HL-60 (cell line): Measurements from ENCODE around the gene FAM120A.

Source experiments
- DNase-seq, 2 experiments: peaks; one replicate each; pipeline ENCODE4 v3.0.0-alpha.2; 2010 to 2020; ENCODE audit warnings: low read depth in 1 of 2, low spot score in 1 of 2
- H3K27ac ChIP-seq: fragments of 250-450 bp; sonication (Bioruptor Pico); replicated peaks from 2 replicates; pipeline ENCODE4 v1.5.1; 2020; ENCODE audit warnings: mild to moderate bottlenecking, moderate library complexity
- H3K27me3 ChIP-seq: fragments of 250-450 bp; sonication (Bioruptor Pico); 2 replicates; pipeline ENCODE4 v1.5.1; 2021; ENCODE audit warnings: mild to moderate bottlenecking, moderate library complexity; ENCODE audit not compliant: insufficient read depth, poor library complexity, severe bottlenecking
- H3K4me3 ChIP-seq: replicated peaks from 2 replicates; pipeline ENCODE4 v1.5.1; 2011; ENCODE audit warnings: mild to moderate bottlenecking, control low read depth, low read length; ENCODE audit not compliant: insufficient read depth
- GABPA ChIP-seq: IDR thresholded peaks from 2 replicates; pipeline ENCODE4 v1.6.1; 2012; ENCODE audit warnings: low read depth
- POLR2AphosphoS5 ChIP-seq: IDR thresholded peaks from 2 replicates; pipeline ENCODE4 v1.6.1; 2012; ENCODE audit warnings: low read depth
- REST ChIP-seq: IDR thresholded peaks from 2 replicates; pipeline ENCODE4 v1.6.1; 2012; ENCODE audit warnings: low read depth; ENCODE audit not compliant: insufficient replicate concordance
- SPI1 ChIP-seq: IDR thresholded peaks from 2 replicates; pipeline ENCODE4 v1.6.1; 2012; ENCODE audit warnings: low read depth, mild to moderate bottlenecking, borderline replicate concordance
- TF ChIP-seq, protein P1 (sequence below): IDR thresholded peaks from one replicate; pipeline ENCODE4 v1.5.1; 2011; ENCODE audit warnings: low read length, control low read depth, inconsistent platforms; ENCODE audit not compliant: insufficient read depth

FAM120A gene

GRCh38 chr9:93574900-93575795 lies 123.7 kb downstream of the FAM120A start:
- Histone ChIP-seq H3K27me3 (no peaks in the 10 kb centered on the region), H3K4me3 (peak overlapping the region; percentile 59), H3K27ac (peak overlapping the region; percentile 94)
- TF ChIP-seq REST (no peak), GABPA (no peak), SPI1 (no peak), POLR2AphosphoS5 (no peak)
- TF ChIP-seq, protein P1, sequence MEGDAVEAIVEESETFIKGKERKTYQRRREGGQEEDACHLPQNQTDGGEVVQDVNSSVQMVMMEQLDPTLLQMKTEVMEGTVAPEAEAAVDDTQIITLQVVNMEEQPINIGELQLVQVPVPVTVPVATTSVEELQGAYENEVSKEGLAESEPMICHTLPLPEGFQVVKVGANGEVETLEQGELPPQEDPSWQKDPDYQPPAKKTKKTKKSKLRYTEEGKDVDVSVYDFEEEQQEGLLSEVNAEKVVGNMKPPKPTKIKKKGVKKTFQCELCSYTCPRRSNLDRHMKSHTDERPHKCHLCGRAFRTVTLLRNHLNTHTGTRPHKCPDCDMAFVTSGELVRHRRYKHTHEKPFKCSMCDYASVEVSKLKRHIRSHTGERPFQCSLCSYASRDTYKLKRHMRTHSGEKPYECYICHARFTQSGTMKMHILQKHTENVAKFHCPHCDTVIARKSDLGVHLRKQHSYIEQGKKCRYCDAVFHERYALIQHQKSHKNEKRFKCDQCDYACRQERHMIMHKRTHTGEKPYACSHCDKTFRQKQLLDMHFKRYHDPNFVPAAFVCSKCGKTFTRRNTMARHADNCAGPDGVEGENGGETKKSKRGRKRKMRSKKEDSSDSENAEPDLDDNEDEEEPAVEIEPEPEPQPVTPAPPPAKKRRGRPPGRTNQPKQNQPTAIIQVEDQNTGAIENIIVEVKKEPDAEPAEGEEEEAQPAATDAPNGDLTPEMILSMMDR = no peak
- DNase-seq = no peak

- DNase-seq = peak; percentile 80 to 82
- Histone ChIP-seq H3K27me3 (no peaks in the 10 kb centered on the region), H3K27ac (peak overlapping the region; percentile 94), H3K4me3 (peak overlapping the region; percentile 59)
- TF ChIP-seq REST (no peak), GABPA (no peak), SPI1 (peak; percentile 98), POLR2AphosphoS5 (peak; percentile 70; the same call in 1 of the 2 replicates)
- TF ChIP-seq, protein P1 = no peak
Observed at GRCh38 chr9:93575796-93576257, 124.3 kb downstream of the FAM120A start.

GRCh38 chr9:93576258-93577077 lies 125.0 kb downstream of the FAM120A start, which contains the start of gene PHF2:
Gene PHF2, plus strand, starts transcription at chr9:93576584. Its CDS starts 190 bp downstream, at chr9:93576774.
- no peak for DNase-seq

More at GRCh38 chr9:93576258-93577077, 125.0 kb downstream of the FAM120A start, which contains the start of gene PHF2:
- TF ChIP-seq POLR2AphosphoS5 (no peak), SPI1 (no peak), REST (no peak), GABPA (no peak)
- TF ChIP-seq, protein P1 = no peak
- Histone ChIP-seq H3K4me3 (peak within 1 kb of the TSS; percentile 59), H3K27me3 (no peaks in the 10 kb centered on the region), H3K27ac (peak within 1 kb of the TSS; percentile 94)
